Measurements from ENCODE around the gene CD47. TPM values are rescaled to one million over a fixed set of nuclear protein-coding genes. Genes with fewer than 3 reads are reported as not detected.

Gene CD47
- total and polyA plus RNA-seq, 2 donors (not counting 1 experiment from before 2014, with no cell fraction given): 86.4 to 259 TPM

GRCh38 chr3:108012304-108012703, 78.5 kb downstream of the CD47 start:
- Mint-ChIP-seq H3K9me3 (ENCODE audit: insufficient read depth) (no peaks in the 10 kb centered on the region), H3K27ac (no peak overlapping the region), H3K4me3 (no peak overlapping the region), H3K4me1 (peaks cover 21% of the 10 kb centered on the region), H3K27me3 (peaks cover 10% of the 10 kb centered on the region)
- H3K4me1 ChIP-seq (ENCODE audit: control insufficient read depth in 2 of 2, insufficient read depth in 2 of 2, low read length in 2 of 2): peaks cover 7 to 11% of the 10 kb centered on the region in 2 donors
- no peak overlapping the region for H3K4me3 ChIP-seq (ENCODE audit: control extremely low read depth in 1 of 5, extremely low read depth in 1 of 5, insufficient read depth in 1 of 5, low read depth in 2 of 5, low read length in 4 of 5)
- ChIA-PET POLR2A (no interaction called here), CTCF (no interaction called here)
- H2AFZ ChIP-seq (ENCODE audit: insufficient read depth, low read depth, low read length, poor library complexity, severe bottlenecking): no peak overlapping the region
- no peak overlapping the region for H3K4me2 ChIP-seq (replicated peaks; ENCODE audit: low read depth, low read length, poor library complexity, severe bottlenecking)
- no peak overlapping the region for H3K9ac ChIP-seq (ENCODE audit: low read length)
- DNase-seq (no peak), ATAC-seq (ENCODE audit: low read depth) (no peak)
- no peaks in the 10 kb centered on the region for H3K79me2 ChIP-seq (ENCODE audit: control insufficient read depth, insufficient read depth, low read length)
- intact Hi-C loops (cut with micrococcal nuclease): no loop called here
- no peaks in the 10 kb centered on the region for H3K36me3 ChIP-seq (replicated peaks in 1 of 2; ENCODE audit: control extremely low read depth in 1 of 2, control insufficient read depth in 1 of 2, extremely low read depth in 1 of 2, insufficient read depth in 2 of 2, low read length in 1 of 2)
- TF ChIP-seq CTCF (IDR thresholded peaks at IDR 0.05): no peak
- no peaks in the 10 kb centered on the region for H3K9me3 ChIP-seq (ENCODE audit: control extremely low read depth in 1 of 3, control insufficient read depth in 2 of 3, insufficient read depth in 1 of 3, low read length in 2 of 3)
- no peak overlapping the region for H3K27ac ChIP-seq (ENCODE audit: low read length in 2 of 2)
- no peaks in the 10 kb centered on the region for H4K20me1 ChIP-seq (ENCODE audit: control insufficient read depth, insufficient read depth, low read length, poor library complexity, severe bottlenecking)
- no peaks in the 10 kb centered on the region for H3K27me3 ChIP-seq (replicated peaks in 1 of 4; ENCODE audit: control extremely low read depth in 1 of 4, control insufficient read depth in 3 of 4, insufficient read depth in 4 of 4, low read length in 3 of 4)
- whole genome bisulfite sequencing (ENCODE audit: insufficient coverage): 100% methylated on average over 3 of the region's 8 CpGs

- Histone ChIP-seq H3K4me2 (replicated peaks; ENCODE audit: low read depth, low read length, poor library complexity, severe bottlenecking) (peak overlapping the region; percentile 2), H3K27ac (ENCODE audit: low read length in 2 of 2) (no peak overlapping the region), H3K4me1 (ENCODE audit: control insufficient read depth in 2 of 2, insufficient read depth in 2 of 2, low read length in 2 of 2) (peaks cover 7 to 11% of the 10 kb centered on the region in 2 donors), H2AFZ (ENCODE audit: insufficient read depth, low read depth, low read length, poor library complexity, severe bottlenecking) (no peak overlapping the region), H3K4me3 (ENCODE audit: control extremely low read depth in 1 of 5, extremely low read depth in 1 of 5, insufficient read depth in 1 of 5, low read depth in 2 of 5, low read length in 4 of 5) (no peak overlapping the region), H3K79me2 (ENCODE audit: control insufficient read depth, insufficient read depth, low read length) (no peaks in the 10 kb centered on the region), H3K9ac (ENCODE audit: low read length) (no peak overlapping the region), H3K27me3 (replicated peaks in 1 of 4; ENCODE audit: control extremely low read depth in 1 of 4, control insufficient read depth in 3 of 4, insufficient read depth in 4 of 4, low read length in 3 of 4) (no peaks in the 10 kb centered on the region), H4K20me1 (ENCODE audit: control insufficient read depth, insufficient read depth, low read length, poor library complexity, severe bottlenecking) (no peaks in the 10 kb centered on the region), H3K36me3 (replicated peaks in 1 of 2; ENCODE audit: control extremely low read depth in 1 of 2, control insufficient read depth in 1 of 2, extremely low read depth in 1 of 2, insufficient read depth in 2 of 2, low read length in 1 of 2) (no peaks in the 10 kb centered on the region), H3K9me3 (ENCODE audit: control extremely low read depth in 1 of 3, control insufficient read depth in 2 of 3, insufficient read depth in 1 of 3, low read length in 2 of 3) (no peaks in the 10 kb centered on the region)
- peaks cover 7% of the 10 kb centered on the region for H3K27me3 Mint-ChIP-seq
- intact Hi-C loops (cut with micrococcal nuclease): no loop called here
- no peak for ATAC-seq (ENCODE audit: low read depth)
- no peak overlapping the region for H3K4me3 Mint-ChIP-seq
- no peak overlapping the region for H3K27ac Mint-ChIP-seq
- H3K4me1 Mint-ChIP-seq: peaks cover 23% of the 10 kb centered on the region
- TF ChIP-seq EZH2 (IDR thresholded peaks at IDR 0.05; ENCODE audit: borderline replicate concordance, insufficient read depth, low read depth, low read length, poor library complexity, severe bottlenecking): no peak
- TF ChIP-seq CTCF (IDR thresholded peaks at IDR 0.05): no peak
- H3K9me3 Mint-ChIP-seq (ENCODE audit: insufficient read depth): no peaks in the 10 kb centered on the region
- CTCF ChIA-PET: no interaction called here
- no peak for DNase-seq
- 30% methylated on average over 4 of the region's 4 CpGs for WGBS (ENCODE audit: insufficient coverage)
- POLR2A ChIA-PET: no interaction called here
These were observed 79.2 kb downstream of the CD47 start for GRCh38 chr3:108011616-108012015.
